Erythroblast (primary cell): ENCODE results near the gene OOSP1.
A peak's percentile ranks its signal among the peaks of the same experiment; 100 is the strongest.
"Not testable (repeated sequence)": the region's sequence is repeated elsewhere in the genome, so short reads cannot be mapped to it uniquely, and the experiment has no call there.

Experiments
- DNase-seq, 2 experiments: peaks; one replicate each; lab custom pipeline; 2025; lab: John Stamatoyannopoulos, UW
- GATA1 ChIP-seq: IDR thresholded peaks from 2 replicates; pipeline ENCODE4 v1.6.1; 2011; ENCODE audit warnings: low read depth, mild to moderate bottlenecking, control low read depth, low read length, moderate library complexity
- POLR2A ChIP-seq: IDR thresholded peaks from 2 replicates; pipeline ENCODE4 v1.6.1; 2011; ENCODE audit warnings: mild to moderate bottlenecking, low read length

OOSP1 gene, protein sequence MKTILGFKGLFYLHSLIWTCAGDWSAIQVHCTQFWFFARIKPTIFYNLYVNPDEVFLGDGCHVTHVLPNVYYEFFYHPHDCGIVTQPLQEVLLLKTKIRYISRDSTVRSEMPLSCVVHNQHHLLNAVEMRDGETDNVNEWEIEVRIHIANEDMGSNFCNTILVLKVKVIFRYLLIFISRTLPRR

DNA sequence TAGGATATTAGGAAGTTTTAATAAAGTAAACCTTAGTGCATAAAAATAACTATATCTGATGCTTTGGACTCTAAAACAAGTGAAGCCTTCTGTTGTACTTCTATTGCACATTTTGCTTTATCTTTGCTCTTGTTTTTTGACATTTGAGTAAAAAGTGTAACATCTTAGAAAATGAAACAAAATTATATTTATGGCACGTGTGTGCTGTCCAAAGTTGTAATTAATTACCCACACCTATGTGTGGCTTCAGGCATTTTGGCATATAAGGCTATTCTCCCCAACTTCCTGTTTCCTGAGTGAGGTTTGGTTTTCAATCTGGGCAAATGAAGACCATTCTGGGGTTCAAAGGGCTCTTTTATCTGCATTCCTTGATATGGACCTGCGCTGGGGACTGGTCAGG lies at the start of gene OOSP1:
Gene OOSP1, plus strand, starts transcription at position 301 of the 400 bp plus-strand sequence. Its CDS starts 23 bp downstream, at position 324.
- no peak for DNase-seq

DNA sequence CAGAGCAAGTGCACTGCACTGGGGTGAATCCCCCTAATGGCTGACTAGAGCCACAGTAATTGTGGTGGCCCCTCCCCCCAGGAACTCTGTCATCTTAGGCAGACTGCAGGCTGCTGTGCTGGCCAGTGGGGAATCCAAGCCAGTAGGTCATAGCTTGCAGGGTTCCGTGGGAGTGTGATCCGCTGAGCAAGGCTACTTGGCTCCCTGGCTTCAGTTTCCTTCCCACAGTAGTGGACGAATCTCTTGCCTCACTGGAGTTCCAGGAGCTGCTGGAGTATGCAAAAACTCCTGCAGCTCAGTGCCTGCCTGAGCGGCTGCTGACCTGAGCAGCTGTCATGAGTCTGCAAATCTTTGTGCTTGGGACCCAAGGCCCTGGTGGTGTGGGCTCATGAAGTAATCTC lies 46.5 kb upstream of the OOSP1 start:
- TF ChIP-seq GATA1 = no peak
- TF ChIP-seq POLR2A = no peak
- DNase-seq = no peak

More for the DNA sequence above, at the start of gene OOSP1:
- TF ChIP-seq POLR2A (no peak), GATA1 (no peak)

DNA sequence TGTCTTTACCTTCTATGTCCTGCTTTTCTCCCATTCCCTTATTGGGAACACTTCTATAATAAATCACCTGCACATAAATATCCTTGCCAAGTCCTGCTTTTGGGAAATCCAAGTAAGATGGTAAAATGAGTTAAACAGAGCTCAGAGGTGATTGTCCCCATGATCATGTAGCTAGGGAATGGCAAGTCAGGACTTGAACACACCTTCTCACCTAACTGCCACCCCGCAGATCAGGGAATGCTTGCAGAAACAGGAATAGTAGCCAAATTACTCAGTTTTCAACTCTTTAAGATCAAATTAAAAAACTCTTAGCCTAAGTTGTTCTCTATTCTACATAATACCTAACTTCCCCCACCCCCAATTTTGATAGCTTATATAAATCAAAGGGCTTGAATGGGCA lies 43.6 kb upstream of the OOSP1 start:
- DNase-seq = no peak
- TF ChIP-seq GATA1 (no peak), POLR2A (no peak)

DNA sequence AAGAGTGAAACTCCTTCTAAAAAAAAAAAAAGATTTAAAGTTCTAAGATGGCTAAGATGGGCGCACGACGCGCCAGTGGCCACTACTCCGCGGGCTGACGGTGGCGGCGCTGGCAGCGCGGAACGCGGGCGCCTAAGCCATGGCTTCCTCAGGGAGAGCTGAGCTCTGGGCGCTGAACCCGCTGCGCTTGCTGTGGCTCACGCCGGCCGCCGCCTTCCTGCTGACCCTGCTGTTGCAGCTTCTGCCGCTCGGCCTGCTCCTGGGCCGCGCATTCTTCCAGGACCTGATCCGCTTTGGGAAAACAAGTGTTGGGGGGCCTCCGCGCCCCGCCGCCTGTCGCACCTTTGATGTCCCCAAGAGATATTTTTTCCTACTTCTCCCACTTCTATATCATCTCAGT lies 40.2 kb upstream of the OOSP1 start:
- DNase-seq = no peak
- TF ChIP-seq GATA1 = no peak
- no peak for TF ChIP-seq POLR2A

DNA sequence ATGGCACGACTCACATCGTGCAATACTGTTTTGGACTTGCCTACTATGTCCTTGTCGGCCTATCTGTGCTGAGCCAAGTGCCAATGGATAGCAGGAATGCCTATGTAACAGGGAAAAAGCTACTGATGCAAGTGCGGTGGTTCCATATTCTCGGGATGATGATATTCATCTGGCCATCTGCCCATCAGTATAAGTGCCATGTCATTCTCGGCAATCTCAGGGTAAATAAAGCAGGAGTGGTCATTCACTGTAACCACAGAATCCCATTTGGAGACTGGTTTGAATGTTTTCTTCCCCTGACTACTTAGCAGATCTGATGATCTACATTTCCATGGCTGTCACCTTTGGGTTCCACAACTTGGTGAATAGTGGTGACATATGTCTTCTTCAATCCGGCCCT lies 39.6 kb upstream of the OOSP1 start:
- DNase-seq = no peak
- TF ChIP-seq POLR2A (no peak), GATA1 (no peak)

DNA sequence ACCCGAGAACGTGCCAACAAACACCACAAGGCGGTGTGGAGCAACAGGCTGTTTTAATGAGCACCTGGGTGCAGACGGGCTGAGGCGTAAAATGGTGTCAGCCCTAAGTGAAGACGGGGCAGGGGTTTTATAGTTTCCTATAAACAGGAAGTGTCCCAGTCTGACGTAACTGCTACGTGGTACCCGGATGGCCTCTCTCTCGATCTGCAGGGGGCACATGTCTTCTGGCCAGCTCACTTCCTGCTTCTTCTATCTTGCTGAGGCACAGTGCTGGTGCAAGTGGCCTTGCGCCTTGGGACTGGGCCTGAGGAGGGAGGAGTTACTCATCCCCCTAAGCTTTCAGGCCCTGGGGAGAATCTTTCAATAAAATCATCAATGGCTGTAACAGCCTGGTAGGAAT lies 38.7 kb upstream of the OOSP1 start:
- DNase-seq = no peak
- TF ChIP-seq GATA1 (no peak), POLR2A (no peak)

DNA sequence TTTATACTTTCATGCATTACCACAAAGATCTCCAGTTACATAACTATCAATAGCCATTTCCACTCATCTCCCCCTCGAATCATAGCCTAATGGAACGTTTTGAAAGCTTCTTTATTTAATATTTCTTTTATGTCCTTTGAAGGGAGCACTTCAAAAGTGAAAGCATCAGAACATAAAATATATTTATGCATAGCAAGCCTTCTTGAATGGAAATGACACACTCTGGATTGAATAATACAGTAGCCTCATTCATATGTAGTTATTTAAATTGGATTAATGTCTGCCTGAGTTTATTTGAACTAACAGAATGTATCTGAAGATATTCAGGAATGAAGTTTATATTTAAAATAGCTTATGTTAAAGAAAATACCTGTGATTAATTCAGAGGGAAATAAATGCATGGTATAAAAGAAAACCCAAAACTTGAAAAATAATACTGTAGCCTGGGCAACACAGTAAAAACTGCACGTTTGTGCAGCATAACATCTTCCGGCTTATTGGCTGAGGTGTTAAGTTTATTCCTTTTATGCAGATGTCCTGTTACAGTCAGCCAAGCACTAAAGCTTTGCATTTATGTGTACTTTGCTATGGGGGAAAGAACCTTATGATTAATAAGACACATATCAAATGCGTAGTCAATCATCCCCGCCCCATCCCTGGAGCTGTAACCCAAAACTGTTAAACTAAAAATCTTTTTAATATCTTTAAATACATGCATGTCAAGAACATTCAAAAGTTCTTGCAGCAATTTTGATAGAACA lies 37.7 kb upstream of the OOSP1 start:
- DNase-seq = no peak
- TF ChIP-seq POLR2A = no peak
- TF ChIP-seq GATA1 = no peak

DNA sequence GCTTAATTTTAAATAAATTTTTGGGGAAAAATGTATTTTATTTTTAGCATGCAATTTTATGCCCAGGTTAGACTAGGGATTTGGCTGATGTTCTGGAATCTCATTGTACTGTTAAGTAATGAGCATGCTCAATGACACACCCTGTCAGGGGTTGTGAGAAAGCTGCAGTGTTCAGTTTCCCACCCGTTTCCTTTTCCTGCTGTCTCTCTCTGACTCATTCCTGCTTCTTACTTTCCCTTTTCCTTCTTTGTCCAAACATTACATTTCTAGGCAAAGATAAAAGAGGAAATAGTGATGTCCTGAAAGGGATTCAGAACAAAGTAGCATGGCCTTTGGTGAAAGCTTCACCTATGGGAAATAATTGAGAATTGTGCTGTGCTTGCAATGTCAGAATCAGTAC lies 36.9 kb upstream of the OOSP1 start:
- DNase-seq = no peak
- TF ChIP-seq POLR2A (no peak), GATA1 (no peak)

DNA sequence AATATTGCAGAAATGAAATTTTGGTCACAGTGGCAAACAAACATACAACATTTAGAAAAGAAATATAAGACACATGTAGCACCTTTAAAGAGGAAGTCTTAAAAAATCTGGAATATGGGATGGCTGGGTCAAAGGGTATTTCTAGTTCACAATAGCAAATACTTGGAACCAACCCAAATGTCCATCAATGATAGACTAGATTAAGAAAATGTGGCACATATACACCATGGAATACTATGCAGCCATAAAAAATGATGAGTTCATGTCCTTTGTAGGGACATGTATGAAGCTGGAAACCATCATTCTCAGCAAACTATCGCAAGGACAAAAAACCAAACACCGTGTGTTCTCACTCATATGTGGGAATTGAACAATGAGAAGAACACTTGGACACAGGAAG lies 34.7 kb upstream of the OOSP1 start:
- DNase-seq = not testable (repeated sequence)

DNA sequence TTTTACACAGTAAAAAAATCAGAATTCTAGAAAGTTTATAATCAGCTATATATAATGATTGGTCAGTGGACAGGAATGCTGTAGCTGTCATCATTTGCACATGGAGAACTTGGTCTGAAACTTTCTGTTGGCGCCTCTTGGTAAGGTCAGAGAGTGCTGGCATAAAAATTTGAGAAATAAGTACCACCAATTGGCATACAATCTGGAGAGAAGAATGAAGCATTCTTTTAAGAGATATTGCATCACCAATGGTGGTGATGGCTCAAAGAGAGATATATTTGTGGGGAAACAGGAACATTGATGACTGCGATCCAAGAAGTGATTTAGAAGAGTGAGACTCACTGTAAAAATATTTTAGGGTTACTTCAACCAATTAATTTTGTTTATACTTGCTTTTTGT lies 19.8 kb upstream of the OOSP1 start:
- no peak for TF ChIP-seq POLR2A
- no peak for TF ChIP-seq GATA1
- DNase-seq = no peak

DNA sequence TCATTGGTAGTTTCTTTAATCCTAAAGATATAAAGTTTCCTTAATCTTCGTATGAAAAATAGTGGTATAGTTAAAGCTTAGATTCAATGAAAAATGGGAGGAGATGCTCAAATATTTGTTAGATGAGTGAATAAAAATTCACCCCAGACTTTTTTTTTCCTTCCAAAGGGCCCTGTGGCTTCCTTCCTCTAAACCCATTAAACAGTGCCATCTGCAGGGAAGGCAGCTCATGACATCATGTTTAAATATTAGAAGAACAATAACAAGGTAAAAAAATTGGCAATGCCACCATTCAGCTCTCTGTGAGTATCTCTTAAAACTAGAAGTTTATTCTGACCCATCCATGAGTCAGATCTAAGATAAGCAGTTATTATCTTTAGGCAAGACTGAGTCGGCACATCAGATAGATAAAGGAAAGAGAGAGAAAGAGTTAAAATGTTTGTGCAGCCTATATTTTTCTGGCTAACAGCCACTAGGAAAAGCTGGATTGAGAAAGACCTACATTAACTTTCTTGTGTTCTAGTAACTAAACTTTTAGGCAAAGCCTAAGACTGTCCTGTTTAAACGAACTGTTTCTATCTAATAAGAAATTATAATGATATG lies 19.1 kb upstream of the OOSP1 start:
- TF ChIP-seq GATA1 = no peak
- no peak for TF ChIP-seq POLR2A
- DNase-seq = peak; percentile 42 to 44

DNA sequence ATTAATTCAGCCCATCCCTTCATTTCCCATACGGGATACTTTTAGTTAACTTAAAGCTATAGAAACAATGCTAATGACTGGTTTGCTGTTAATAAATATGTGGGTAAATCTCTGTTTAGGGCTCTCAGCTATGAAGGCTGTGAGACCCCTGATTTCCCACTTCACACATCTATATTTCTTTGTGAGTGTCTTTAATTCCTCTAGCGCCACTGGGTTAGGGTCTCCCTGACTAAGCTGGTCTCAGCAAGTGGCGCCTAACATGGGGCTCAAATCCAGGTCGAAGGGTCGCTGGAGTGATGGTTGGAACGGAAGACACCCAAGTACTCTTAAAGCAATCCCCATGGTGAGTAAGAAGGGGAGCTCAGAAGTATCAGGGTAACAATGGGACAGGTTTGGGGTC lies 14.4 kb upstream of the OOSP1 start:
- TF ChIP-seq POLR2A (no peak), GATA1 (no peak)
- peak; percentile 29 to 34 for DNase-seq

DNA sequence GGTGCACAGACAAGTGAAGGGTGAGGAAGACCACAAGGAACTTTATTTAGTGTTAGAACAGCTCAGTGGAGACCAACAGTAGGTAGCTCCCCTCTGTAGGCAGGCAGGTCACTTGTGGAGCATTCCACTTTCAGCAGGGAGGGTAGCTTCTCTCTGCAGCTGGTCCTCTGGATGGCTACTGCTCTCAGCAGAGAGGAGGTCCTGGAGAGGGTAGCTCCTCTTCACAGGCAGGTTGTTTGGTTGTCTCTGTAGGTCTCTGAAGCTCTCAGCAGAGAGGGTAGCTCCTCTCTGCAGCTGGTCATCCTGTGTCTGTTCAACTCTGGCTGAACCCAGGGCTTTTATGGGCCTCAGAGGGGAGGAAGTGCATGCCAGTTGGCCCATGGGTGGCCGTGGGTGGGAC lies 6.5 kb upstream of the OOSP1 start:
- DNase-seq = no peak
- TF ChIP-seq GATA1 (no peak), POLR2A (no peak)

DNA sequence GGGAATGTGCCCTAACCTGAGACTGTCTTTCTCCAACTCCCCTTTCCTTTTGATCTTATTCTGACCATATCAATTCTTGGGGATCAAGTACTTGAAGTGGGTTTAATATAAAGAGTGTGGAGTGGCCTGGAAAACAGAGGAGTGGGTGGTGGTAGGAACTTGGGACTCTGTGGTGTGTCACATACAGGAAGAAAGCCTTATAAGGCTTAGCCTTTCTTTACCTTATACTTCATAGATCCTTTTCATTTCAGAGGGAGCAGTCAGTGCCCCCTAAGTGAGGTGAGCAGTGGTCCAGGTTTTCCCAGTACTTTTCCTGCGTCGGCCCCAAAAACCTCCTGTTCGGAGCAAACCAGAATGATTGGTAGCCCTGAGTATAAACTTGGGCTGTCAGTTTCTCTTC lies 486 bp downstream of the OOSP1 start:
- DNase-seq = no peak
- TF ChIP-seq GATA1 (no peak), POLR2A (no peak)
